Effector memory CD8-positive, alpha-beta T cell (primary cell): ENCODE measurements around the gene GIPC3.
"Not testable (repeated sequence)": the region's sequence is repeated elsewhere in the genome, so short reads cannot be mapped to it uniquely, and the experiment has no call there.

Experiments used
- ATAC-seq: fragments of 150-1000 bp; cut with Tn5 transposase; replicated peaks from 2 replicates; pipeline ENCODE4 v1.10.0; 2021; ENCODE audit warnings: mild to moderate bottlenecking, moderate library complexity
- DNase-seq, 3 experiments: peaks; one replicate each; pipeline ENCODE4 v3.0.0; 2021
- H3K27ac Mint-ChIP-seq, 2 donors: one replicate each; pipeline ENCODE4 v1.8.0; 2022; ENCODE audit warnings: mild to moderate bottlenecking in 2 of 2, mixed read lengths in 2 of 2, moderate library complexity in 2 of 2
- H3K27me3 Mint-ChIP-seq, 2 donors: one replicate each; pipeline ENCODE4 v1.8.0; 2022; ENCODE audit warnings: mixed read lengths in 2 of 2
- H3K36me3 Mint-ChIP-seq: one replicate; pipeline ENCODE4 v1.8.0; 2022; ENCODE audit warnings: mild to moderate bottlenecking, moderate library complexity, mixed read lengths; ENCODE audit not compliant: insufficient read depth
- H3K4me1 Mint-ChIP-seq, 2 donors: one replicate each; pipeline ENCODE4 v1.8.0; 2022; ENCODE audit warnings: low read depth in 2 of 2, mixed read lengths in 2 of 2
- H3K4me3 Mint-ChIP-seq, 2 donors: one replicate each; pipeline ENCODE4 v1.8.0; 2022; ENCODE audit warnings: mild to moderate bottlenecking in 2 of 2, mixed read lengths in 2 of 2, moderate library complexity in 2 of 2
- H3K9me3 Mint-ChIP-seq, 2 donors: one replicate each; pipeline ENCODE4 v1.8.0; 2022; ENCODE audit warnings: mixed read lengths in 2 of 2

Gene GIPC3

GRCh38 chr19:3556978-3557460 lies 28.3 kb upstream of the GIPC3 start:
- Mint-ChIP-seq H3K36me3 (peaks cover 24% of the 10 kb centered on the region), H3K27me3 (no peaks in the 10 kb centered on the region), H3K4me3 (peak overlapping the region; percentile 87 to 95), H3K9me3 (no peaks in the 10 kb centered on the region), H3K27ac (peak overlapping the region; percentile 88 to 95), H3K4me1 (peaks cover 31 to 38% of the 10 kb centered on the region in 2 donors)
- ATAC-seq (peak; percentile 35), DNase-seq (peak; percentile 41 to 51 (median 46))

- Mint-ChIP-seq H3K4me1 (peaks cover 31 to 36% of the 10 kb centered on the region in 2 donors), H3K4me3 (peak within 1 kb of the TSS; percentile 87 to 95), H3K27me3 (no peaks in the 10 kb centered on the region), H3K36me3 (peaks cover 24% of the 10 kb centered on the region), H3K27ac (peak within 1 kb of the TSS; percentile 88 to 95), H3K9me3 (no peaks in the 10 kb centered on the region)
- DNase-seq (peak; percentile 92 to 94 (median 92)), ATAC-seq (peak; percentile 89)
These were observed 27.6 kb upstream of the GIPC3 start, which contains the start of gene MFSD12 for GRCh38 chr19:3557461-3558248. MFSD12 (minus strand) TSS chr19:3557586; CDS start chr19:3557403, 183 bp downstream.

GRCh38 chr19:3563709-3564524 lies 21.4 kb upstream of the GIPC3 start:
- Mint-ChIP-seq H3K27me3 (no peaks in the 10 kb centered on the region), H3K36me3 (peaks cover 6% of the 10 kb centered on the region), H3K4me1 (peaks cover 0 to 1% of the 10 kb centered on the region in 2 donors), H3K4me3 (no peak overlapping the region), H3K27ac (no peak overlapping the region), H3K9me3 (no peaks in the 10 kb centered on the region)
- DNase-seq (no peak), ATAC-seq (no peak)

GRCh38 chr19:3565139-3565538 lies 20.1 kb upstream of the GIPC3 start:
- no peak for ATAC-seq
- H3K27ac Mint-ChIP-seq = no peak overlapping the region
- H3K4me1 Mint-ChIP-seq = no peaks in the 10 kb centered on the region
- H3K4me3 Mint-ChIP-seq = no peak overlapping the region
- peaks cover 5% of the 10 kb centered on the region for H3K36me3 Mint-ChIP-seq
- no peaks in the 10 kb centered on the region for H3K9me3 Mint-ChIP-seq
- no peaks in the 10 kb centered on the region for H3K27me3 Mint-ChIP-seq
- no peak for DNase-seq

- not testable (repeated sequence) for H3K4me3 Mint-ChIP-seq, H3K27me3 Mint-ChIP-seq, ATAC-seq, H3K27ac Mint-ChIP-seq, H3K9me3 Mint-ChIP-seq, DNase-seq
- Mint-ChIP-seq H3K36me3 (peaks cover 17% of the 10 kb centered on the region), H3K4me1 (peaks cover 0 to 11% of the 10 kb centered on the region in 2 donors)
These were observed 15.2 kb upstream of the GIPC3 start for GRCh38 chr19:3570042-3570441.

GRCh38 chr19:3570606-3571011 lies 14.7 kb upstream of the GIPC3 start:
- Mint-ChIP-seq H3K9me3 (no peaks in the 10 kb centered on the region), H3K36me3 (peaks cover 22% of the 10 kb centered on the region), H3K4me1 (peaks cover 0 to 13% of the 10 kb centered on the region in 2 donors), H3K27ac (no peak overlapping the region), H3K27me3 (no peaks in the 10 kb centered on the region), H3K4me3 (no peak overlapping the region)
- DNase-seq (no peak), ATAC-seq (no peak)

- Mint-ChIP-seq H3K4me1 (peaks cover 0 to 13% of the 10 kb centered on the region in 2 donors), H3K4me3 (peak overlapping the region; percentile 75 to 79), H3K36me3 (peaks cover 28% of the 10 kb centered on the region), H3K9me3 (no peaks in the 10 kb centered on the region), H3K27me3 (no peaks in the 10 kb centered on the region), H3K27ac (peak overlapping the region; percentile 81 to 84)
- peak; percentile 94 for ATAC-seq
- DNase-seq = peak; percentile 97 to 98 (median 97)
These were observed 13.0 kb upstream of the GIPC3 start for GRCh38 chr19:3572132-3572854.

GRCh38 chr19:3572855-3573161 lies 12.5 kb upstream of the GIPC3 start, which contains the start of gene HMG20B:
HMG20B (plus strand) TSS chr19:3572944; CDS start chr19:3573310, 366 bp downstream.
- H3K9me3 Mint-ChIP-seq = no peaks in the 10 kb centered on the region
- H3K4me3 Mint-ChIP-seq = peak within 1 kb of the TSS; percentile 75 to 79
- H3K27ac Mint-ChIP-seq = peak within 1 kb of the TSS; percentile 81 to 84
- peaks cover 28% of the 10 kb centered on the region for H3K36me3 Mint-ChIP-seq
- ATAC-seq = peak; percentile 3
- H3K4me1 Mint-ChIP-seq = peaks cover 0 to 13% of the 10 kb centered on the region in 2 donors
- no peaks in the 10 kb centered on the region for H3K27me3 Mint-ChIP-seq
- no peak for DNase-seq

- Mint-ChIP-seq H3K9me3 (no peaks in the 10 kb centered on the region), H3K27me3 (no peaks in the 10 kb centered on the region), H3K27ac (peak overlapping the region in 1 of 2 donors; percentile 49), H3K4me1 (peaks cover 0 to 13% of the 10 kb centered on the region in 2 donors), H3K36me3 (peaks cover 28% of the 10 kb centered on the region), H3K4me3 (peak overlapping the region; percentile 75 to 79)
- DNase-seq (no peak), ATAC-seq (peak; percentile 1)
These were observed 12.0 kb upstream of the GIPC3 start for GRCh38 chr19:3573162-3573857.

- DNase-seq (peak; percentile 68 to 76 (median 76)), ATAC-seq (peak; percentile 11)
- Mint-ChIP-seq H3K4me1 (peaks cover 0 to 13% of the 10 kb centered on the region in 2 donors), H3K27ac (peak overlapping the region; percentile 49), H3K27me3 (no peaks in the 10 kb centered on the region), H3K9me3 (no peaks in the 10 kb centered on the region), H3K36me3 (peaks cover 28% of the 10 kb centered on the region), H3K4me3 (peak overlapping the region; percentile 75 to 79)
These were observed 11.2 kb upstream of the GIPC3 start for GRCh38 chr19:3573858-3574637.

GRCh38 chr19:3575260-3575741 lies 10.0 kb upstream of the GIPC3 start:
- peak overlapping the region; percentile 28 to 75 for H3K4me3 Mint-ChIP-seq

More at GRCh38 chr19:3575260-3575741, 10.0 kb upstream of the GIPC3 start:
- Mint-ChIP-seq H3K4me1 (peaks cover 0 to 13% of the 10 kb centered on the region in 2 donors), H3K27me3 (no peaks in the 10 kb centered on the region), H3K9me3 (no peaks in the 10 kb centered on the region), H3K36me3 (peaks cover 25% of the 10 kb centered on the region), H3K27ac (peak overlapping the region in 1 of 2 donors; percentile 62)
- DNase-seq (peak in 1 of 3 experiments; percentile 31), ATAC-seq (no peak)
